ENCODE measurements around the gene MARCHF3. TPM values are rescaled to one million over a fixed set of nuclear protein-coding genes. Genes with fewer than 3 reads are reported as not detected.
"Not testable (repeated sequence)": the region's sequence is repeated elsewhere in the genome, so short reads cannot be mapped to it uniquely, and the experiment has no call there.

Gene MARCHF3
- total RNA-seq, 4 donors from 2014 or later: 1.5 to 12.8 (median 6.0) TPM

GRCh38 chr5:126900796-126901195, 129.6 kb downstream of the MARCHF3 start:
- Histone ChIP-seq H3K4me1 (no peaks in the 10 kb centered on the region), H3K36me3 (no peaks in the 10 kb centered on the region), H3K27ac (no peak overlapping the region), H3K27me3 (peaks cover 11% of the 10 kb centered on the region), H3K9me3 (no peaks in the 10 kb centered on the region), H3K4me3 (no peak overlapping the region)
- ATAC-seq: no peak
- 81 to 98% methylated on average over 3 to 5 of the region's 6 CpGs for WGBS, 2 donors (ENCODE audit: low coverage in 1 of 2)
- no peak for TF ChIP-seq CTCF (IDR thresholded peaks at IDR 0.05)
- no peak for TF ChIP-seq POLR2A (IDR thresholded peaks at IDR 0.05)
- no peak for TF ChIP-seq EP300 (IDR thresholded peaks at IDR 0.05)
- TF ChIP-seq POLR2AphosphoS5 (IDR thresholded peaks at IDR 0.05): no peak

GRCh38 chr5:126899476-126899875, 130.9 kb downstream of the MARCHF3 start:
- Histone ChIP-seq H3K9me3 (no peaks in the 10 kb centered on the region), H3K4me1 (no peaks in the 10 kb centered on the region), H3K4me3 (no peak overlapping the region), H3K36me3 (no peaks in the 10 kb centered on the region), H3K27me3 (peaks cover 14% of the 10 kb centered on the region), H3K27ac (no peak overlapping the region)
- no peak for ATAC-seq
- no peak for TF ChIP-seq POLR2AphosphoS5 (IDR thresholded peaks at IDR 0.05)
- no peak for TF ChIP-seq POLR2A (IDR thresholded peaks at IDR 0.05)
- TF ChIP-seq EP300 (IDR thresholded peaks at IDR 0.05): no peak
- no peak for TF ChIP-seq CTCF (IDR thresholded peaks at IDR 0.05)

- 90 to 94% methylated on average over 5 of the region's 5 CpGs for WGBS, 2 donors (ENCODE audit: low coverage in 1 of 2)
- ATAC-seq: no peak
- TF ChIP-seq POLR2AphosphoS5 (IDR thresholded peaks at IDR 0.05) (no peak), EP300 (IDR thresholded peaks at IDR 0.05) (no peak), POLR2A (IDR thresholded peaks at IDR 0.05) (no peak), CTCF (IDR thresholded peaks at IDR 0.05) (no peak)
- no peaks in the 10 kb centered on the region for H3K4me1 ChIP-seq
- no peak overlapping the region for H3K4me3 ChIP-seq
- peaks cover 14% of the 10 kb centered on the region for H3K27me3 ChIP-seq
- no peaks in the 10 kb centered on the region for H3K36me3 ChIP-seq
- no peaks in the 10 kb centered on the region for H3K9me3 ChIP-seq
- H3K27ac ChIP-seq: no peak overlapping the region
Observed at GRCh38 chr5:126897851-126898630, 132.3 kb downstream of the MARCHF3 start.

- Histone ChIP-seq H3K4me1 (no peaks in the 10 kb centered on the region), H3K9me3 (no peaks in the 10 kb centered on the region), H3K27me3 (peaks cover 14% of the 10 kb centered on the region), H3K27ac (no peak overlapping the region), H3K4me3 (no peak overlapping the region), H3K36me3 (no peaks in the 10 kb centered on the region)
- ATAC-seq: no peak
- TF ChIP-seq CTCF (IDR thresholded peaks at IDR 0.05): no peak
- no peak for TF ChIP-seq POLR2A (IDR thresholded peaks at IDR 0.05)
- no peak for TF ChIP-seq EP300 (IDR thresholded peaks at IDR 0.05)
- no peak for TF ChIP-seq POLR2AphosphoS5 (IDR thresholded peaks at IDR 0.05)
- WGBS, 2 donors (ENCODE audit: low coverage in 1 of 2): 88 to 100% methylated on average over 1 to 4 of the region's 9 CpGs
Observed at GRCh38 chr5:126896170-126896702, 134.1 kb downstream of the MARCHF3 start.

- ATAC-seq, H3K27ac ChIP-seq, H3K9me3 ChIP-seq, H3K4me1 ChIP-seq, H3K4me3 ChIP-seq, H3K36me3 ChIP-seq: not testable (repeated sequence)
- 60 to 96% methylated on average over 2 to 5 of the region's 14 CpGs for WGBS, 2 donors (ENCODE audit: low coverage in 1 of 2)
- H3K27me3 ChIP-seq: peaks cover 14% of the 10 kb centered on the region
Observed at GRCh38 chr5:126895712-126896111, 134.6 kb downstream of the MARCHF3 start.

- H3K4me1 ChIP-seq, H3K36me3 ChIP-seq, H3K9me3 ChIP-seq, H3K4me3 ChIP-seq, ATAC-seq, H3K27ac ChIP-seq, H3K27me3 ChIP-seq: not testable (repeated sequence)
- WGBS, 2 donors (ENCODE audit: low coverage in 1 of 2): no CpG with 5 or more reads among the region's 2 CpGs
Observed at GRCh38 chr5:126890414-126890813, 139.9 kb downstream of the MARCHF3 start.

All from gastroesophageal sphincter (tissue), 4 donors.